ENCODE data around the gene RND2. TPM values are rescaled to one million over a fixed set of nuclear protein-coding genes. Genes with fewer than 3 reads are reported as not detected.

The RND2 gene
- total and polyA plus RNA-seq, 9 of the 15 experiments (the other 6 are each of a cell fraction or from before 2014, with no cell fraction given), result 0.15 to 1.9 (median 0.98) TPM

GRCh38 chr17:43033948-43034881 lies 9.2 kb downstream of the RND2 start:
- Histone ChIP-seq H3K9me3 (replicated peaks; ENCODE audit: control insufficient read depth, insufficient read depth, low read depth, low read length) (no peaks in the 10 kb centered on the region), H3K36me3 (ENCODE audit: control insufficient read depth, insufficient read depth, low read length) (no peaks in the 10 kb centered on the region), H4K20me1 (replicated peaks; ENCODE audit: control insufficient read depth, insufficient read depth, low read length) (no peaks in the 10 kb centered on the region), H3K27ac (ENCODE audit: extremely low read depth, low read depth, low read length) (no peak overlapping the region), H2AFZ (ENCODE audit: low read depth, low read length) (no peak overlapping the region), H3K4me2 (ENCODE audit: insufficient read depth, low read length) (no peak overlapping the region), H3K79me2 (ENCODE audit: control insufficient read depth, insufficient read depth, low read length) (no peaks in the 10 kb centered on the region), H3K9ac (ENCODE audit: insufficient read depth in 1 of 2, low read depth in 2 of 2, low read length in 2 of 2) (peak overlapping the region in 1 of 2 experiments; percentile 53; a peak in 1 of 4 replicates), H3K27me3 (ENCODE audit: control insufficient read depth in 2 of 2, insufficient read depth in 2 of 2, low read length in 2 of 2) (no peaks in the 10 kb centered on the region), H3K4me3 (no peak overlapping the region), H3K4me1 (replicated peaks in 1 of 2; ENCODE audit: control insufficient read depth in 2 of 2, insufficient read depth in 2 of 2, low read length in 2 of 2) (peaks cover 5 to 13% of the 10 kb centered on the region in 2 experiments; a peak in 4 of 5 replicates), H3K9me1 (ENCODE audit: control insufficient read depth, insufficient read depth, low read length) (no peaks in the 10 kb centered on the region)
- DNase-seq (ENCODE audit: extremely low read depth in 1 of 4, low spot score in 3 of 4) (no peak), ATAC-seq (no peak; the same call in 2 of the 3 replicates), FAIRE-seq (no peak)
- in situ Hi-C loops (cut with MboI), result no loop called here
- ChIA-PET CTCF (ENCODE audit: low intra/inter-chr PET ratio) (no interaction called here), POLR2A (interaction anchor here (0.6 to 1.9 kb wide), 5 partner anchors 10 to 282 kb away, joined by 3 to 7 read pairs (median 3); partner anchors contain the start of gene RND2)
- no peak for TF ChIP-seq ZNF436 (CRISPR knock-in tag; IDR thresholded peaks at IDR 0.05)
- peak; percentile 59 for TF ChIP-seq RFX1 (IDR thresholded peaks at IDR 0.05)
- intact Hi-C loops (cut with micrococcal nuclease), result no loop called here
- WGBS (ENCODE audit: insufficient coverage, low coverage, missing lambda C conversion rate), result 48% methylated on average over 12 of the region's 12 CpGs
- no TSS peak for BruUV-seq (replicated peaks)

DNA sequence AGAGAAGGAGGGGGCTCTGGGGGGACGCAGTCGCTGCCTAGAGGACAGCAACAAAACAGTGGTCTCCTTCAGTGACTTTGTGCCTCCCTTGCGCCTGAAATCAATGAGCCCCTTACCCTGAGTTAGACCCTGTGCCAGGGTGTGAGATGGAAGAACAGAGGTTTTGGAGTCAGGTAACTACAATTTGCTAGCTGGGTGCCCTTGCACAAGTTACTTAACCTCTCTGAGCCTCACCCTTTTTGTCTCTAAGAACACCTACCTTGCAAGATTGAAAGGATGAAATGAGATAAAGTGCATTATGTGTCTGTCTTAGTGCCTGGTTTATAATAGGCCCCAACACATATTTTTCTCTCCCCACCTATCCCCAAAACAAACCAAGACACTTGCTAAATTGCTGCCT lies 9.9 kb downstream of the RND2 start:
- Histone ChIP-seq H3K36me3 (ENCODE audit: control insufficient read depth, insufficient read depth, low read length) (no peaks in the 10 kb centered on the region), H2AFZ (ENCODE audit: low read depth, low read length) (no peak overlapping the region), H4K20me1 (replicated peaks; ENCODE audit: control insufficient read depth, insufficient read depth, low read length) (no peaks in the 10 kb centered on the region), H3K4me2 (ENCODE audit: insufficient read depth, low read length) (no peak overlapping the region), H3K4me3 (no peak overlapping the region), H3K4me1 (replicated peaks in 1 of 2; ENCODE audit: control insufficient read depth in 2 of 2, insufficient read depth in 2 of 2, low read length in 2 of 2) (peaks cover 4 to 9% of the 10 kb centered on the region in 2 experiments; a peak in 3 of 5 replicates), H3K9ac (ENCODE audit: insufficient read depth in 1 of 2, low read depth in 2 of 2, low read length in 2 of 2) (peak overlapping the region in 1 of 2 experiments; percentile 50; a peak in 1 of 4 replicates), H3K9me1 (ENCODE audit: control insufficient read depth, insufficient read depth, low read length) (no peaks in the 10 kb centered on the region), H3K27me3 (ENCODE audit: control insufficient read depth in 2 of 2, insufficient read depth in 2 of 2, low read length in 2 of 2) (no peaks in the 10 kb centered on the region), H3K79me2 (ENCODE audit: control insufficient read depth, insufficient read depth, low read length) (no peaks in the 10 kb centered on the region), H3K9me3 (replicated peaks; ENCODE audit: control insufficient read depth, insufficient read depth, low read depth, low read length) (no peaks in the 10 kb centered on the region), H3K27ac (ENCODE audit: extremely low read depth, low read depth, low read length) (no peak overlapping the region)
- WGBS (ENCODE audit: insufficient coverage, low coverage, missing lambda C conversion rate), result 83% methylated on average over 3 of the region's 3 CpGs
- POLR2A ChIA-PET, result interaction anchor here (1.9 kb wide), 1 partner anchor 10 kb away, joined by 7 read pairs; the partner anchor contains the start of gene RND2
- in situ Hi-C loops (cut with MboI) (no loop called here), intact Hi-C loops (cut with micrococcal nuclease) (no loop called here)
- CTCF ChIA-PET (ENCODE audit: low intra/inter-chr PET ratio), result no interaction called here
- FAIRE-seq (no peak), ATAC-seq (no peak), DNase-seq (ENCODE audit: extremely low read depth in 1 of 4, low spot score in 3 of 4) (no peak)
- BruUV-seq (replicated peaks), result no TSS peak
- TF ChIP-seq ZNF696 (CRISPR knock-in tag; conservative IDR thresholded peaks at IDR 0.05), result no peak
- TF ChIP-seq HLTF (IDR thresholded peaks at IDR 0.05), result no peak
- TF ChIP-seq TEAD1 (CRISPR knock-in tag; IDR thresholded peaks at IDR 0.05), result no peak
- no peak for TF ChIP-seq ZC3H4 (CRISPR knock-in tag; IDR thresholded peaks at IDR 0.05; ENCODE audit: borderline replicate concordance)
- no peak for TF ChIP-seq NCOA6 (IDR thresholded peaks at IDR 0.05)
- TF ChIP-seq ETV5 (CRISPR knock-in tag; IDR thresholded peaks at IDR 0.05; ENCODE audit: low read depth), result no peak
- TF ChIP-seq ZFP36 (IDR thresholded peaks at IDR 0.05; ENCODE audit: low read depth, low read length, partially characterized antibody), result peak; percentile 65
- no peak for TF ChIP-seq CBFA2T3 (IDR thresholded peaks at IDR 0.05)
- TF ChIP-seq, protein P1, sequence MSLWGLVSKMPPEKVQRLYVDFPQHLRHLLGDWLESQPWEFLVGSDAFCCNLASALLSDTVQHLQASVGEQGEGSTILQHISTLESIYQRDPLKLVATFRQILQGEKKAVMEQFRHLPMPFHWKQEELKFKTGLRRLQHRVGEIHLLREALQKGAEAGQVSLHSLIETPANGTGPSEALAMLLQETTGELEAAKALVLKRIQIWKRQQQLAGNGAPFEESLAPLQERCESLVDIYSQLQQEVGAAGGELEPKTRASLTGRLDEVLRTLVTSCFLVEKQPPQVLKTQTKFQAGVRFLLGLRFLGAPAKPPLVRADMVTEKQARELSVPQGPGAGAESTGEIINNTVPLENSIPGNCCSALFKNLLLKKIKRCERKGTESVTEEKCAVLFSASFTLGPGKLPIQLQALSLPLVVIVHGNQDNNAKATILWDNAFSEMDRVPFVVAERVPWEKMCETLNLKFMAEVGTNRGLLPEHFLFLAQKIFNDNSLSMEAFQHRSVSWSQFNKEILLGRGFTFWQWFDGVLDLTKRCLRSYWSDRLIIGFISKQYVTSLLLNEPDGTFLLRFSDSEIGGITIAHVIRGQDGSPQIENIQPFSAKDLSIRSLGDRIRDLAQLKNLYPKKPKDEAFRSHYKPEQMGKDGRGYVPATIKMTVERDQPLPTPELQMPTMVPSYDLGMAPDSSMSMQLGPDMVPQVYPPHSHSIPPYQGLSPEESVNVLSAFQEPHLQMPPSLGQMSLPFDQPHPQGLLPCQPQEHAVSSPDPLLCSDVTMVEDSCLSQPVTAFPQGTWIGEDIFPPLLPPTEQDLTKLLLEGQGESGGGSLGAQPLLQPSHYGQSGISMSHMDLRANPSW (CRISPR knock-in tag; IDR thresholded peaks at IDR 0.05), result no peak
- TF ChIP-seq SETDB1 (IDR thresholded peaks at IDR 0.05; ENCODE audit: low read length), result no peak

Data from K562 (cell line).